Measurements from ENCODE around the gene DNMT1. TPM values are rescaled to one million over a fixed set of nuclear protein-coding genes. Genes with fewer than 3 reads are reported as not detected.

DNMT1 gene
- total and polyA plus RNA-seq, 12 donors = 11.8 to 36.4 (median 21.6) TPM

- WGBS, 2 donors = 41 to 65% methylated on average over 2 of the region's 2 CpGs
- Histone ChIP-seq H3K4me1 (peaks cover 4 to 59% (median 48%) of the 10 kb centered on the region in 9 donors), H3K4me3 (peak overlapping the region in 5 of 10 donors; percentile 77 to 99 (median 82)), H3K36me3 (peaks cover 0 to 10% (median 5%) of the 10 kb centered on the region in 9 donors), H3K9me3 (no peaks in the 10 kb centered on the region), H3K27me3 (peaks cover 0 to 7% (median 0%) of the 10 kb centered on the region in 7 donors), H3K27ac (peak overlapping the region in 8 of 10 donors; percentile 82 to 99 (median 94))
- DNase-seq (peak in 1 of 2 donors; percentile 24), ATAC-seq (no peak)
- TF ChIP-seq CTCF (IDR thresholded peaks at IDR 0.05) = peak; percentile 28 to 64 (median 57)
- intact Hi-C loops (cut with DNase I) = loop anchor here in 3 of 10 donors (1.0 to 5.0 kb wide), 3 partner anchors 21 to 37 kb away; partner anchors contain the start of gene DNMT1 (in 1 of the 3)
Observed at GRCh38 chr19:10228920-10229319, 34.2 kb upstream of the DNMT1 start.

- Histone ChIP-seq H3K27ac (peak overlapping the region in 8 of 10 donors; percentile 82 to 99 (median 94)), H3K36me3 (peaks cover 0 to 15% (median 6%) of the 10 kb centered on the region in 9 donors), H3K4me3 (peak overlapping the region in 1 of 10 donors; percentile 79), H3K4me1 (peaks cover 4 to 59% (median 48%) of the 10 kb centered on the region in 9 donors), H3K27me3 (peaks cover 0 to 7% (median 0%) of the 10 kb centered on the region in 7 donors), H3K9me3 (no peaks in the 10 kb centered on the region)
- DNase-seq = no peak
- WGBS, 2 donors = 80 to 88% methylated on average over 5 of the region's 5 CpGs
- intact Hi-C loops (cut with DNase I) = loop anchor here in 2 of 10 donors (2.0 to 5.0 kb wide), 2 partner anchors 22 to 36 kb away; partner anchors contain the start of gene DNMT1 (in 1 of the 2)
- no peak for TF ChIP-seq CTCF (IDR thresholded peaks at IDR 0.05)
- ATAC-seq = no peak
Observed at GRCh38 chr19:10228393-10228792, 33.6 kb upstream of the DNMT1 start.

GRCh38 chr19:10227026-10227971 is 32.5 kb upstream of the DNMT1 start:
- ATAC-seq = peak in 6 of 8 donors; percentile 7 to 43 (median 20)
- 64 to 66% methylated on average over 26 to 28 of the region's 28 CpGs for WGBS, 2 donors
- Histone ChIP-seq H3K9me3 (no peaks in the 10 kb centered on the region), H3K27me3 (peaks cover 0 to 7% (median 0%) of the 10 kb centered on the region in 7 donors), H3K27ac (peak overlapping the region; percentile 52 to 97 (median 80)), H3K36me3 (peaks cover 0 to 24% (median 6%) of the 10 kb centered on the region in 9 donors), H3K4me1 (peaks cover 4 to 59% (median 50%) of the 10 kb centered on the region in 9 donors), H3K4me3 (peak overlapping the region in 5 of 10 donors; percentile 18 to 27 (median 22))
- TF ChIP-seq CTCF (IDR thresholded peaks at IDR 0.05) = peak in 3 of 9 donors; percentile 12 to 20 (median 12)
- peak in 1 of 2 donors; percentile 53 for DNase-seq
- intact Hi-C loops (cut with DNase I) = loop anchor here in 1 of 10 donors (5.0 kb wide), 1 partner anchor 35 kb away; the partner anchor contains the start of gene DNMT1
